Ovary (tissue), 9 donors: ENCODE results near the gene MED22. TPM values are rescaled to one million over a fixed set of nuclear protein-coding genes. Genes with fewer than 3 reads are reported as not detected.

Experiments
- DNase-seq, 5 donors: peaks; one replicate each; pipeline ENCODE4 v3.0.0-alpha.2; 2019 to 2020
- H3K27ac ChIP-seq, 2 donors: fragments of 200-600 bp; one replicate each; pipeline versions ENCODE4 v1.5.1 to v1.8.0; 2019 to 2022
- H3K27me3 ChIP-seq: fragments of 200-600 bp; one replicate; pipeline ENCODE4 v1.8.0; 2022
- H3K36me3 ChIP-seq: fragments of 200-600 bp; sonication (generic); one replicate; pipeline ENCODE4 v1.5.1; 2019
- H3K4me1 ChIP-seq: one replicate; pipeline ENCODE4 v1.8.1; 2013; ENCODE audit warnings: mild to moderate bottlenecking, moderate library complexity; ENCODE audit not compliant: insufficient read depth
- H3K4me3 ChIP-seq: fragments of 200-600 bp; sonication (generic); one replicate; pipeline ENCODE4 v1.5.1; 2017
- H3K9me3 ChIP-seq, 2 donors: fragments of 200-600 bp in 1 of 2; sonication (generic) in 1 of 2; one replicate each; pipeline versions ENCODE4 v1.5.1 to v1.8.1; 2013 to 2019; ENCODE audit warnings: mild to moderate bottlenecking in 1 of 2, moderate library complexity in 1 of 2
- CTCF ChIP-seq, 3 donors: fragments of 450-650 bp in 2 of 3; fragments of 200-600 bp in 1 of 3; IDR thresholded peaks; one replicate each; pipeline versions ENCODE4 v1.5.1 to v1.8.0; 2016 to 2022; ENCODE audit warnings: antibody characterized with exemption in 3 of 3, mild to moderate bottlenecking in 1 of 3
- EP300 ChIP-seq: sonication (generic); formaldehyde crosslinking; IDR thresholded peaks from one replicate; pipeline ENCODE4 v1.6.1; 2017; ENCODE audit warnings: antibody characterized with exemption
- POLR2A ChIP-seq: fragments of 450-650 bp; IDR thresholded peaks from one replicate; pipeline ENCODE4 v1.6.1; 2017; ENCODE audit warnings: antibody characterized with exemption, mild to moderate bottlenecking, moderate library complexity
- WGBS, 3 donors: extraction: QIAGEN DNeasy Blood & Tissue Kit in 1 of 3; methylation state at CpG; one replicate each; pipeline versions ENCODE4 v1.1.5 to v1.1.7; 2013 to 2017; 5-methylcytosine and 5-hydroxymethylcytosine counted together
- intact Hi-C, 4 donors: fragments of 100-400 bp; cut with DNase I; formaldehyde crosslinking; loops; one replicate each; pipeline versions ENCODE4 v1.11.0 to v1.15.1; 2022 to 2023
- polyA plus RNA-seq, 2 donors: library from polyadenylated mRNA; stranded (reverse); fragments of 200-250 nt in 1 of 2; fragments of 350-450 nt in 1 of 2; fragmentation: Illumina TruSeq in 1 of 2; extraction: RNeasy Lipid Tissue Mini Kit (QIAGEN cat#74804) in 1 of 2; gene quantifications; one replicate each; pipeline ENCODE4 v1.2.3, GENCODE V29; 2013 to 2014
- total RNA-seq, 7 donors: library from RNA; depleted of rRNA in 2 of 7; stranded (reverse); fragments of >200 nt in 2 of 7; fragmentation: NEBNext Ultra II Directional in 3 of 7; extraction: Animal tissue kit (Norgen Biotek cat#: 25700) in 3 of 7; gene quantifications; one replicate each; pipeline versions ENCODE4 v1.1.0 to v1.2.4, GENCODE V29; 2016 to 2023
- donor health status: DM: no; HTN: no; CAD: no; lungs with moderate emphysema.
- donor health status: DM: no; HTN: no; CAD: no.
- donor health status: Bipolar disorder and iron deficiency.
- donor health status: DM: yes; HTN: yes; CAD: no.
- donor health status: DM: no; HTN: no; CAD: no.
- donor health status: DM: yes; HTN: yes; CAD: no.

MED22 gene
- total and polyA plus RNA-seq, 9 donors, result 8.3 to 43.8 (median 27.3) TPM

GRCh38 chr9:133387680-133388079 lies 39.7 kb upstream of the MED22 start:
- Histone ChIP-seq H3K27me3 (no peaks in the 10 kb centered on the region), H3K27ac (no peak overlapping the region), H3K9me3 (no peaks in the 10 kb centered on the region), H3K36me3 (no peaks in the 10 kb centered on the region), H3K4me1 (no peaks in the 10 kb centered on the region), H3K4me3 (no peak overlapping the region)
- 80 to 86% (median 82%) methylated on average over 9 of the region's 9 CpGs for WGBS, 3 donors
- intact Hi-C loops, result no loop called here
- DNase-seq, result no peak
- TF ChIP-seq POLR2A, result no peak
- no peak for TF ChIP-seq EP300
- TF ChIP-seq CTCF (IDR thresholded peaks at IDR 0.05), result no peak

GRCh38 chr9:133386338-133386737 lies 38.4 kb upstream of the MED22 start:
- no peak for DNase-seq
- no peaks in the 10 kb centered on the region for H3K36me3 ChIP-seq
- TF ChIP-seq EP300 (no peak), POLR2A (no peak), CTCF (IDR thresholded peaks at IDR 0.05) (no peak)
- intact Hi-C loops, result no loop called here
- H3K4me3 ChIP-seq, result no peak overlapping the region
- no peak overlapping the region for H3K27ac ChIP-seq
- no peaks in the 10 kb centered on the region for H3K4me1 ChIP-seq
- 77 to 79% (median 78%) methylated on average over 13 of the region's 13 CpGs for WGBS, 3 donors
- H3K9me3 ChIP-seq, result no peaks in the 10 kb centered on the region
- H3K27me3 ChIP-seq, result no peaks in the 10 kb centered on the region

DNA sequence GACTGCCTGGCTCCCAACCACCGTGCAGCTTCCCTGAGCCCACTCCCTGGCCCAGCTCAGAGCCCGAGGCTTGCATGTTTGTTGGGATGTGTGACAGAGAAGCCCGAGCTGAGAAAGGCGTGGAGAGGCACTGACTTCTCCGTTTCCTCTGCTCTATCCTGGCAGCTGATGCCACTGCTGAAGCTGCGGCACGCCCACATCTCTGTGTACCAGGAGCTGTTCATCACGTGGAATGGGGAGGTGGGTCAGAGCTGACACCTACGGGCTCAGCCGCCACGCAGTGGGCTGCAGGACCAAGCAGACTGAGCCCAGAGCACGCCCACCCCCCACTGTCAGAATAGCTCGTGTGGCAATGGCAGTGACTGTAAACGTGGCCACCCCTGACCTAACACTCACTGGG lies 37.5 kb upstream of the MED22 start:
- no peaks in the 10 kb centered on the region for H3K36me3 ChIP-seq
- no peaks in the 10 kb centered on the region for H3K4me1 ChIP-seq
- H3K27ac ChIP-seq, result no peak overlapping the region
- 84 to 87% (median 86%) methylated on average over 14 of the region's 14 CpGs for WGBS, 3 donors
- H3K4me3 ChIP-seq, result no peak overlapping the region
- no peak for DNase-seq
- intact Hi-C loops, result no loop called here
- TF ChIP-seq EP300, result no peak
- H3K9me3 ChIP-seq, result no peaks in the 10 kb centered on the region
- no peaks in the 10 kb centered on the region for H3K27me3 ChIP-seq

GRCh38 chr9:133384736-133385321 lies 36.9 kb upstream of the MED22 start:
- WGBS, 3 donors, result 88 to 90% (median 89%) methylated on average over 17 of the region's 17 CpGs
- no peak for TF ChIP-seq CTCF (IDR thresholded peaks at IDR 0.05)
- no peak for TF ChIP-seq EP300
- no peak for TF ChIP-seq POLR2A
- no peak for DNase-seq
- intact Hi-C loops, result no loop called here
- H3K4me3 ChIP-seq, result no peak overlapping the region
- no peak overlapping the region for H3K27ac ChIP-seq
- no peaks in the 10 kb centered on the region for H3K4me1 ChIP-seq
- H3K27me3 ChIP-seq, result no peaks in the 10 kb centered on the region
- H3K36me3 ChIP-seq, result no peaks in the 10 kb centered on the region
- no peaks in the 10 kb centered on the region for H3K9me3 ChIP-seq

DNA sequence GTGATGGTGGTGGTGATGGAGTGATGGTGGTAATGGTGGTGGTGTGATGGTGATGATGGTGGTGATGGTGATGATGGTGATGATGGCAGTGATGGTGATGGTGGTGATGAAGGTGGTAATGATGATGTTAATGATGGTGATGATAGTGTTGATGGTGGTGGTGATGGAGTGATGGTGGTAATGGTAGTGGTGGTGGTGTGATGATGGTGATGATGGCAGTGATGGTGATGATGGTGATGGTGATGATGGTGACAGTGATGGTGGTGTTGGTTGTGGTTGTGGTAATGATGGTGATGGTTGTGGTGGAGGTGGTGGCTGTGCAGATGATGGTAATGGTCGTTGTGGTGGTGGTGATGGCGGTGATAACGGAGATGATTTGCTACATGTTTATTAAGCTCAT lies 35.5 kb upstream of the MED22 start:
- WGBS, 3 donors, result 86 to 97% (median 93%) methylated on average over 3 of the region's 3 CpGs
- H3K27me3 ChIP-seq, result no peaks in the 10 kb centered on the region
- no peaks in the 10 kb centered on the region for H3K4me1 ChIP-seq
- no peak overlapping the region for H3K4me3 ChIP-seq
- no peak for DNase-seq
- intact Hi-C loops, result no loop called here
- H3K9me3 ChIP-seq, result no peaks in the 10 kb centered on the region
- H3K36me3 ChIP-seq, result no peaks in the 10 kb centered on the region
- no peak overlapping the region for H3K27ac ChIP-seq
- no peak for TF ChIP-seq POLR2A
- TF ChIP-seq EP300, result no peak
- no peak for TF ChIP-seq CTCF (IDR thresholded peaks at IDR 0.05)
